ENCODE data around the gene MRPS24.

DNA sequence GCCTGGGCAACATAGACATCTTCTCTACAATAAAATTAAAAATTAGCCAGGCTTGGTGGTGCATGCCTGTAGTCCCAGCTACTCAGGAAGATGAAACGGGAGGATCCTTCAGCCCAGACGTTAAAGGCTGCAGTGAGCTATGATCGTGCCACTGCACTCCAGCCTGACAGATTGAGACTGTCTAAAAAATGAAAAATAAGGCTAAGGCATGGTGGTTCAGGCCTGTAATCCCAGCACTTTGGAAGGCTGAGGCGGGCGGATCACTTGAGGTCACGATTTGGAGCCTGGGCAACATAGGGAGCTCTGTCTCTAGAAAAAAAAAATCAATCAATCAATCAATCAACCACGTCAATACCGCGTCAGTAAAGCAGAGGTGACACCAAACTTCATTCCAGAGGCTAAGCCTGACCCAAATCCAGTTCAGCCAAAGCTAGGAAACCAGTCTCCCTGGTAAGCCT, 31.1 kb downstream of the MRPS24 start:
- TF ChIP-seq TCF7 (CRISPR knock-in tag; IDR thresholded peaks at IDR 0.05; ENCODE audit: low read depth), result no peak
- TF ChIP-seq CTCF (IDR thresholded peaks at IDR 0.05), result no peak

Measured in WTC11 (cell line).